HG03460 (cell line): ENCODE data around the gene HDHD3.
"Not testable (repeated sequence)": the region's sequence is repeated elsewhere in the genome, so short reads cannot be mapped to it uniquely, and the experiment has no call there.

ENCODE experiments used
- ATAC-seq: cut with Tn5 transposase; IDR thresholded peaks from one replicate; pipeline ENCODE4 v1.9.1; 2021; ENCODE audit not compliant: unreplicated experiment

Gene HDHD3, protein sequence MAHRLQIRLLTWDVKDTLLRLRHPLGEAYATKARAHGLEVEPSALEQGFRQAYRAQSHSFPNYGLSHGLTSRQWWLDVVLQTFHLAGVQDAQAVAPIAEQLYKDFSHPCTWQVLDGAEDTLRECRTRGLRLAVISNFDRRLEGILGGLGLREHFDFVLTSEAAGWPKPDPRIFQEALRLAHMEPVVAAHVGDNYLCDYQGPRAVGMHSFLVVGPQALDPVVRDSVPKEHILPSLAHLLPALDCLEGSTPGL

DNA sequence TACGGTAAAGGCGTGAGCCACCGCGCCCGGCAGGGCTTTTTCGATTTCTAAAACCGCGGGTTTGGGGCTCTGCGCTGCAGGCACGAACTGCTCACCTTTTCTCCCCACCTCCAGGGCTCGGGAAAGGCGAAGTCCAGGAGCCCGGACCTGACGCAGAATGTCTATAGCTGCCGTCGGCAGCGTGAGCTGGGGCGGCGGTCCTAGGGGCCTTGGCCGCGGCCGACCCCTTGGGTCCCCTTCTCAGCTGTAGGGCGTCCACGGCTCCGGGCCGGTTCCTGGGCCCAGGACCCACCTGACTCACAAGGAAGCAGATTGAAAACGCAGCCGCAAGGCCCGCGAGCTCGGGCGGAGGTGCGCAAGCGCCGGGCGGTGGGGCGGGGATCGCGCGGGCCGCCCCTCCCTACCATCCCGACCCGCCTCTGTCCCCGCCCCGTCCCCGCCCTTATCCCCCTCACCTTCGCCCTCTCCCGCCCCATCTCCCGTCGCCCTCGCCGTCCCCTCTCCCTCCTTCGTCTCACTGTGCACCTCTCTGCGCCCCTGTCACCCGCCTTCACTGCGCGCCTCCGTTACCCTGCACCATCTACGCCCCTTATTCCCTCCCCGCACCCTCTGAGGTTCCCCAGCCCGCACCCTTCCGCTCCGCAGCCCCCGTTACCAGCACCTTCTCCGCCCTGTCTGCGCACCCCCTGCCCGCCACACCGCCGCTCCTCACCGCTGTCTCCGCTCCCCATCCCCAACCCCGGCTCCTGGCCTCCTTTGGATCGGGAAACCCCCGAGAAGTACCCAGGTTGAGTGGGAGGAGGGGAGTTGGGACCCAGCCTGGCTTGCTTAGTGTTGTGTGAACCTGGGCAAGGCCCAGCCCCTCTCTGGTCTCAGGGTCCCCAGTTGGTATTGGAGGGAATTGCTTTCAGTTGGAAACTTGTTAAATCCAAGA lies at the start of gene HDHD3:
Gene HDHD3, minus strand, starts transcription at position 353 of the 934 bp plus-strand sequence. CDS start 2,632 bp downstream, outside the sequence.
- peak; percentile 63 for ATAC-seq

DNA sequence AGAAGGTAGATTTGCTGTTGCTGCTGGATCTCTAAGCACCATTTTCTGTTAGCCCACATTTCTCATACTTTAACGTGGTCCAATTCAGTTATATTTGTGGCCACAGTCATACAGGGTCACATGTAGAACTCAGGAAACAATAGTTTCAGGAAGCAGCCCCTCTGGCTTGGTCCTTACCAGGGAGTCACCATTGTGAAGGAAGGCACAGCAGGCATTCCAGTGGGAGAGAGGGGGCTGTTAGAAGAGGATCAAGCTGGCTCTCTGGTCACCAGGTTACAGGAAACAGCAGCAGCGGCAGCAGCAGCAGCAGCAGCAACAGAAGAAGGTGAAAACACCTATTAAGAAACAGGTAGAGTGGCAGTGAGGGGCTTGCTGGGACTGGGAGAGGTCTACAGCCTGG lies 48.3 kb upstream of the HDHD3 start:
- ATAC-seq = no peak

DNA sequence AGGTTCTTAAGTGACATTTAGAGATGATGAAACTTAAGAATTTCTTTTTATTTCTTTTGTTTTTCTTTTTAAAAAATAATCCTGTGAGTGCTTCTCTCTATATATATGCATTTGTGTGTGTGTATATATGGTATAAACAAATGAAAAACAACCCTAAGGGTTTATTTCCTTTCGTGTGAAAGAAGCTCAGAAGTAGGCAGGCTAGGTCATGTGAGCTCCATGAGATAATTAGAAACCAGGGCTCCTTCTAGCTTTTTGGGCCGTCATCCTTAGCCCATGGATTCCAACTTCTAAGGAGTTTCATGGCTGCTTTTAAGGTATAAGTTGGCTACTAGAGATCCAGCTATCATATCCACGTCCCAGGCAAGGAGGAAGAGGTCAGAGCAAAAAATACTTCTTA lies 44.9 kb upstream of the HDHD3 start:
- no peak for ATAC-seq

DNA sequence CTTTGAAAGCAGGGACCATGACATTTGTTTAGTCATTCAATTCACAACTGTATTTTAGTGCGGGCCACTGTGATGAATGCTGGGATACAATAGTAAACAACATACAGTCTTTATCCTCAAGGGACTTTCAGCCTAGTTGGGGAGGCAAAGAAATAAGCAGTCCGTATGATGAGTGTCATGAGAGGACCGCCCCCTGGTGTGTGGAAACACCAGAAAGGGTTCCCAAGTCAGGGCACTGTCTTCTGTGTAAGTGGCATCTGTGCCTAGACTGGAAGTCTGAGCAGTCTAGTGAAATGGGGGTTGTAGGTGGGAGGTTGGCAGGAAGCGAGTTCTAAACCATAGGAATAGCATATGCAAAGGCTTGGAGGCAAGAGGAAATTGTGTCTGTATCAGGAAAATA lies 40.6 kb upstream of the HDHD3 start:
- no peak for ATAC-seq

DNA sequence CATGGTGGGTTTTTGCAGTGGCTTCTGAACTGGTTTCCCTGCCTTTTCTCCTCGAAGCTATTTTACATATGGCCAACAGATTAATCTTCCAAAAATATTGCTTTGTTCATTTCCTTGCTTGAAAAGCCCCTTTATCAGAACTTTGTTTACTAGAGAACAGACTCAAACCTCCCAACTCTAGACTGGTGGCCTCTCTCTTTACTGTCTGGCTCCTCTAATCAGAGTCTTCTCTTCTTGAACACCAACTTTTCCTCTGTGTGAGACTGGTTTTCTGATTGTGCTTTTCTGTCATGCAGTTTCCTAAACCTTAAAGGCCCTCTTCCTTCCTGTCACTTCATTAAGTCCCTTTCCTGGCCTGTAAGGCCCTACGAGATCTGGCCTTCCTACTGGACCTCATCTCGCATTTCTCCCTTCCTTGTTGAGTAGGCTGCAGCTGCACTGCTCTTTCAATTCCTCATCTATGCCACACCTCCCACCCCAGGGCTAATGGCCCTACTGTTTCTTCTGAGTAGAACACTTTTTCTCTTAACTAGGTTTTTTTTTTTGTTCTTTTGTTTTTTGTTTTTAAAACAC lies 39.4 kb upstream of the HDHD3 start:
- ATAC-seq = peak; percentile 97

DNA sequence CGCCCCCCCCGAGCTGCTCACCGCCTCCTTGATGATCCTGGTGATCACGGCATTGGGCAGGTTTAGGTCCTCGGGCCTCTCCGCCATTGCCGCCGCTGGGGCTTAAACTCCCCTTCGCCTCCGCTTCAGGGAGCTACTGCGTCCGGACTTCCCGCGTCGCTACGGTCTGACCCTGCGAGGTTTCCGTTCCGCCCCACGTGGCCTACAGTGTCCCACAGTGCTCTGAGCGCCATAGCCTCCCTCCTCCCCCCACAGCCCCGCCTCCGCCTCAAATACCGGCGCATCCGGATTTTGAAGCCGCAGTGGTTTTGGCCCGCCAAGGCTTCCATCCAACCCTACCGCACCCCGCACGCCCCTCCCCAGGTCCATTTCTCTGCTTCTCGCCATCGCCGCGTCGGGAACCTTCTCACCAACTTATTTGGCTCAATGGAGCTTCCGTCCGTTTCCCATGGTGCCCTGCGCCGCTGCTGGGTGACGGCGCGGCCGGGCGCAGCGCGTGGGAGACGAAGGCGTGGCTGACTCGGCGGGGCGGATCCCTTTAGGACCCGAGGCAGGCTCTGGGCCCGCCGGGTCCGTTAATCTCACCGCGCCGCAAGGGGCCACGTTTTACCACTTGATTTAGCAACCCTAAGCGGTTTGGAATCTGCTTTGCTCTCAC lies 33.5 kb upstream of the HDHD3 start, which contains the start of the genes C9orf43 and POLE3:
Gene C9orf43, plus strand, starts transcription at position 541 of the 658 bp plus-strand sequence. CDS start 2,747 bp downstream, outside the sequence.
Gene POLE3, minus strand, starts transcription at position 469 of the 658 bp plus-strand sequence. Its CDS starts 382 bp downstream, at position 87.
- ATAC-seq = peak; percentile 93

DNA sequence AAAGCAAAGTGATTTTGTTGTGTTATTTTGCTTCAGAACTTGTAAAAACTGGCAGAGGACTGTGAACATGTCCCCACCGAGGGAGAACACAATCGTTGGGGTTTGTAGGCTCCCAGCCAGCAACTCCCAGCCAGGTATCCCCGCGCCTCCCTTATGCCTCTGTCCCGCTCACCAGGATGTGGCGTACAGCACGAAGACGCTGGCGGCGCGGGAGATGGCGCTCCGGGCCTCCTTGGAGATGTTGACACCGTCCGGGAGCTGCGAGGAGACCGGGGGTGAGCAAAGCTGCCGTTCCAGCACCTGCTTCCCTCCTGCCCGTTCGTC lies 33.1 kb upstream of the HDHD3 start:
- peak; percentile 6 for ATAC-seq

DNA sequence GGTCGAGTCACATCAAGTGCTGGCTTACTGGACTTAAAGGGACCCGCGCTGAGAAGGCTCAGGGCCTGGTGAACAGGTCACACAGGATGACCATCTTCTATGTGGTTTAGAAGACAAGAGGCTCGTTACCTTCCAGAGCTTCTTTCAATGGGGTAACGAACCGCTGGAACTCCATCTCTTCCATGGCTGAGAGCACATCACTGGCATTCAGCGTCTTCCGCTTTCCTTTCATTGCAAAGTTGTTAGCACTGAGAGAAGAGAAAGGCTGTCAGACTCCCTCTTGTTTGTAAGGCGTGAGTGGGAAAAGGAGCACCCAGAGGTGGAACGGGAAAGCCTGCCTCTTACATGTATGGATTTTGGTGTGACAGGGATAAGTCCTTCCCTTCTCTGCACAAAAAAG lies 32.7 kb upstream of the HDHD3 start:
- no peak for ATAC-seq

DNA sequence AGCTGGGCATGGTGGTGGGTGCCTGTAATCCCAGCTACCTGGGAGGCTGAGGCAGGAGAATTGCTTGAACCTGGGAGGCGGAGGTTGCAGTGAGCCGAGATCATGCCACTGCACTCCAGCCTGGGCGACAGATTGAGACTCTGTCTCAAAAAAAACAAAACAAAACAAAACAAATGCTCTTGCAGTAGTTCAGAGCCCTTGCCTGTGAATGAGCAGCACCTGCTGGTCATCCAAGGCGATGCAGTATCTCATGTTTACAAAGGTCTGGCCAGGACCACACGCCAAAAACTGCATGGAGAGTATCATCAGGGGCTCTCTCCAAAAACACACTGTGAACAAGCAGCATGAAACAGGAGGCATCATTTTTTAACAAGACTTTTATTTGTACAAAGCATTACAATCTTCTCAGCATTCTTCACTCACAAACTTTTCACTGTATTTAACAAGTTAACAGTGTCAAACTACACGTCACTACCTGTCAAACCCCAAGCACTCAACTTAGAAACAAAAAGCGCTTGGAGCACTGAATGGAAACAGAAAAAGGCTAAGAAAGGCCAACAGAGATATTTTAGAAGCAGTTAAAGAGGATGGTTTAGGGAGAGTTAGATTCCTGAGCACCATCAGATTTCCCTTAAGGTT lies 30.2 kb upstream of the HDHD3 start:
- not testable (repeated sequence) for ATAC-seq

DNA sequence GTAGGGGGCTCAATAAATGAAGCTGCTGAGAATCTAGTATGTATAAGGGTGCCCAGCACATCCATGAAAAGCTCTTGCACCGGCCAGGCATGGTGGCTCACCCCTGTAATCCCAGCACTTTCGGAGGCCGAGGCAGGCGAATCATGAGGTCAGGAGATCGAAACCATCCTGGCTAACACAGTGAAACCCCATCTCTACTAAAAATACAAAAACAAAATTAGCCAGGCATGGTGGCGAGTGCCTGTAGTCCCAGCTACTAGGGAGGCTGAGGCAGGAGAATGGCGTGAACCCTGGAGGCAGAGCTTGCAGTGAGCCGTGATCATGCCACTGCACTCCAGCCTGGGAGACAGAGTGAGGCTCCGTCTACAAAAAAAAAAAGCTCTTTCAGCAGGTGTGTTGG lies 29.6 kb upstream of the HDHD3 start:
- not testable (repeated sequence) for ATAC-seq

DNA sequence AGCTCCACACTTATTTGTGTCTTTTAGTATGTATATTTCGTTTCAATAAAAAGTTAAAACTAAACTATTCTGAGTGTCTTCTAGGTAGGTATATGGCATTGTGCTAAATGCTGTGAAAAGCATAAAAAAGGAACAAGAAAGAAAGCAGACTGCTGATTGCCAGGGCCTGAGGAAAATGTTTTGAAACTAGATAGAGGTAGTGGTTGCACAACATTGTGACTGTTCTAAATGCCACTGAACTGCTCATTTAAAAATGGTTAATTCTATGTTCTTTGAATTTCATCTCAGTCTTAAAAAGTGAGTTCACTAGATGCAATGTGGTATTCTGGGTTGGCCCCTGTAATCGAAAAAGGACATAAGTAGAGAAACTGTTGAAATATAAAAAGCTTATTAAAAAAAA lies 26.9 kb upstream of the HDHD3 start:
- ATAC-seq = no peak

DNA sequence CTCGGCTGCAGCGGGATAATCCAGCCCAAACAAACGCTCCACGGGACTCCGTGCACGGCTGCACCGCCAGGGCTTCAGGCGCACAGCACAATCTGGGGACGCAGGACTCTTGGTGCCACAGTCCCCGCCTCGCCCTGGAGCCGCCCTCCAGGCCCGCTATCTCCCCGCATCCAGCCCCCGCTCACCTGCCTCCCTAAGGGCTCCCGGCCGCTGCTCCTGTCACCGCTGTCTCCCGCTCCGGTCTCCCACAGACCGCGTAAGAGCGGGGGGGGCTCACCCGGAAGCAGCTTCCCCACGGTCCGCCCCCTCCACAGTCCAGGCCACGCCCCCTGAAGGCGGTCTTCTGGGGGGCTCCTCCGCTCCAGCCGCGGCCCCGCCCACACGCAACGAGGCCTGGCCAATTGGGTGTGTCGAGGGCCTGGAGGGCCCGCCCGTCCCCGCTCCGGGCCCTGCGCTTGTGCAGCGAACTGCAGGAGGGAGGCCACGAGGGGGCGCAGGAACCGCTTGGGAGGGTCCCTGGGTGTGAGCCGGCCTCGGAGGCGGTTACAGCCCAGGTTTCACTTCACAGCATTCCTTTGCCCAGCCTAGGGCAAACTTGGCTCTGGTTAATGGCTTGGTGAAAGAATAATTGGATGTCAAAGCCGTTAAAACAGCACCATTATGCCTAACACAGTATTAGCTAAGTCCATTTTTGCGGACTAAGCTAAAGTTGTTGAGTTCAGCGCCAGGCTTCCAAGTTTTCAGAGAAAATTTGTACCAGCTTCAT lies 24.4 kb upstream of the HDHD3 start, which contains the start of gene ALAD:
Gene ALAD, minus strand, starts transcription at position 258 of the 766 bp plus-strand sequence. CDS start 7,725 bp downstream, outside the sequence.
- peak; percentile 98 for ATAC-seq

DNA sequence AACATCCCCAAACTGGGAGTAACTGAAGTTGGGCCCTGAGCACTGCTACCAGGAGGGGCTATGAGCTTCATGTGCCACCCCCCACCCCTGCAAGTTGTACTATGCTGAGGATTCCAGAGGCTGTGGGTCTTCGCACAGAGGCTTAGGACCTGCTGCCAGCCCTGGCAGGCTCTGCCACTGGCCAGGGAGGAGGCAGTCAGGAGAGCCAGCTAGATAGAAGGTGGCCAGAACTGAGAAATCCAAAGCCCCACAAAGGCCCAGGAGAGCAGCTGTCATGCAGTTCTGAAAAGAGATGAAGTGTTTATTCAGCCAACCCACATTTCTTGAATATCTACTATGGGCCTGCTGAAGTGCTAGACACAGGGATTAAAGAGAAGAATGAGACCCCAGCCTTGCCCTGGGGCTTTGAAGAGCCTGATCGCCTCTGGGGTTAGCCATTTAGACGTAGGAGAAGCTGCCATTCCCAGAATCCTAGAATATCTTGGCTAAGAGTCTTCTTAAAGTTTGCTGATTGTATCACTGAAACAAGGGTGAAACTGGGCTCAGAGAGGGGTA lies 22.9 kb upstream of the HDHD3 start:
- ATAC-seq = no peak

DNA sequence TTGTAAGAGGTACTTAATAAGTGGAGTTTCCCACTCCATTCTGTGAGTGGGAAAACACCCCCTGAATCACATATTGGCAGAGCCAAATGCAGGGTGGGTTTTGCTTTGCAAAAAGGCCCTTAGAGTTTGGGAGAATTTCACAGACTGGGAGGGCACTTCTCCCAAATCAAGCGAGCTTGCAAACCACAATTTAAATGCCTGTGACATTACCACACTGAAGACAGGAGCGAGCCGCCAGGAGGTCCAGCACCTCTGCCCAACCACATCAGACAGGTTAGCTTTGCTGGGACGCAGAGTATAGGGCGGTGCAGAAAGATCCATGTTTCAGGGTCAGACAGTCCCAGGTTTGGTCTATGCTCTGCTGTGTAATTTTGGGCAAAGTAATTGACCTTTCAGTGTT lies 22.0 kb upstream of the HDHD3 start:
- ATAC-seq = no peak

DNA sequence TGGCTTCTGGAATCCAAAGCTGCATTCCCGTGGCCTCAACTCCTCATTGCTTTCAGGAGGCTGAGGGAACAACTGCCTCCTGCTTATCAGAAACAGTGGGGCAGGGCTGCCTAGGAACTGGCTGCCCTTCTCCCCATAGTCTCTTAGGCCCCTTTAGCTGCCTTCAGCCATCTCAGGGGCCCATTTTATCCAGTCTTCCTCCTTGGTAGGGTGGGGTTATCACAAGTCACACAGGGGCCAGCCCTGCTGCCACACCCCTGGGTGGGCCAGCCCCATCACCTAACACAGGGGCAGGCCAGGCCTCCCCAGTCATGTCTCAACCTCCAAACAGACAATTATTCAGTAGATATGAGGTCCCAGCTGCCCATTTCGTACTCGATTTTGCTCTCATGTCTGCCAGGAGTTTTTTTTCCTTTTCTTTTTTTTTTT lies 20.4 kb upstream of the HDHD3 start:
- no peak for ATAC-seq

DNA sequence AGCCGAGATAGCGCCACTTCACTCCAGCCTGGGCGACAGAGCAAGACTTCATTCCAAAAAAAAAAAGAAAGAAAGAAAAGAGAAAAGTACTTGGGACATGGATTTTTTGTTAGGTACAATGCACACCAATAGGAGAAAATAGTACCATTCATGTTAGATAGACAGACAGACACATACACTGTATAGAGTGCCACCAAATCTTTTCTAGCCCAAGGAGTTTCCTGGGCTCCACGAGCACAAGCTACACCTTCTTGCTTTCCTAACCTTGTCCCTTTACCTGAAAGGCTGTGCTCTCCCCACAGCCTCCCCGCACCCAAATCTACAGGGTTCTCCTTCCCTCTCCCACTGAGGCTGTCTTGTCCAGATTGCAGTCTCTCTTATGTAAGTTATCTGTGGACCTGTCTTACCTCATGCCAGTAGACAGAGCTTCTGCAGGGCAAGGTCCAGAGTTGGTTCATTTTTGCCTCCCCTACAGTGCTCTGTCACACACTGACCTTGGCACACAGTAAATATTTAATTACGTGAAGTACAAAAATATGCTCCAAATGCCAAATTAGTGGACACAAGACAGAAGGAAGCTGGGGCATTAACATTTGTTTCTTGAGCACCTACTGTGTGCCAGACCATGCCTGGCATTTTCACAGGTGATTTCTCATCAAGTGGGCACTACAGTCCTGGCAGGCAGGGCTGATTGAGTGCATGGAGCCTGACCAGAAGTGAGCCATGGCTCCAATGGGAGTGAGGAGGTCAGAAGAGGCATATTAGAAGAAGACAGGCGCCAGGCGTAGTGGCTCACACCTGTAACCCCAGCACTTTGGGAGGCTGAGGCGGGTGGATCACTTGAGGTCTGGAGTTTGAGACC lies 18.4 kb upstream of the HDHD3 start:
- no peak for ATAC-seq

DNA sequence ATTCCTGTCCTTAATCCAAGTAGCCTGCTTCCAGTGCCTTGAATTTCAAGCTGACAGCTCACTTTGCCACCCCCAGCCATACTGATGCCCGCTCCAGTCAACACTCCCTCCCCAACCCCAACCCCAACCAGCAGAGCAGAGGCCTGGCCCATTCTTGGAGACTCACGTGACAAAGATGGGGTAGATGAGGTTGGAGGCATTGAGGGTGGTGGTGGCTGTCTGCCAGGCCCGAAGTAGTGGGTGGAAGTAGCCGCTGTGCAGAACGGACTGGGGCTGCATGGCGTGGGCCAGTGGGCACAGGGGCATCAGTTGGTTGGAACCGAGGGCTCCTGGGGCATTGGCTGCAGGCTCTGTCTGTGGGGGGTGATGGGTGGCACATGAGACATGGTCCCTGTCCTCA lies 16.5 kb upstream of the HDHD3 start:
- no peak for ATAC-seq

DNA sequence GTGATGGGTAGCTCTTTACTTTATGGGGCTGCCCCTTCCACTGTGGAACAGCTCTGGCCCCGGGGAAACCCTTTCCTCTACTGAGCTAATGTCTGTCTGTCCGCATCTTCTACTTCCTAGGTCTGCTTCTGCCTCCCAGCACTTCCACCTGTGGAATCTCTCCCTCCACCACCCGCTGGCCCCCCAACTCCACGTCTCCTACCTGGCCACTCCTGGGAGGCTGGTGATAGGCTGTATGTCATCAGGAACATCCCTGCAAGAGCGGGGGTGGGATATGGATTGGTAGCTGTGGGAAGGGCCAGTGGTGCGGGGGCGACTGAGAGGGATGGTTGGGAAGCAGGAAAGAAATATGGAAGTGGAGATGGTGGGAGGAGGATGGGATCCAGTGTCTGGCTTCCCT lies 15.1 kb upstream of the HDHD3 start:
- ATAC-seq = no peak
